ENCODE measurements around the gene DHODH.

GRCh38 chr16:72061564-72061963 is 53.0 kb downstream of the DHODH start:
- no peak for TF ChIP-seq CTCF (IDR thresholded peaks at IDR 0.05; ENCODE audit: low read depth, low read length)
- no peak for TF ChIP-seq POLR2A (IDR thresholded peaks at IDR 0.05; ENCODE audit: extremely low read depth, insufficient read length)

Data from NB4 (cell line).